Measurements from ENCODE around the gene KRT86.
"Not testable (repeated sequence)": the region's sequence is repeated elsewhere in the genome, so short reads cannot be mapped to it uniquely, and the experiment has no call there.

Gene KRT86

GRCh38 chr12:52251367-52252051 is 22.9 kb upstream of the KRT86 start:
- DNase-seq = no peak

- not testable (repeated sequence) for DNase-seq
Observed at GRCh38 chr12:52252175-52252615, 22.2 kb upstream of the KRT86 start.

GRCh38 chr12:52252728-52253343 is 21.6 kb upstream of the KRT86 start:
- DNase-seq = no peak

GRCh38 chr12:52253391-52254179 is 20.9 kb upstream of the KRT86 start:
- no peak for DNase-seq

- no peak for DNase-seq
Observed at GRCh38 chr12:52254180-52254964, 20.1 kb upstream of the KRT86 start.

GRCh38 chr12:52254965-52255751 is 19.3 kb upstream of the KRT86 start:
- DNase-seq = no peak

GRCh38 chr12:52255926-52256583 is 18.4 kb upstream of the KRT86 start:
- no peak for DNase-seq

GRCh38 chr12:52256584-52256935 is 17.9 kb upstream of the KRT86 start:
- no peak for DNase-seq

- no peak for DNase-seq
Observed at GRCh38 chr12:52257074-52257551, 17.3 kb upstream of the KRT86 start.

GRCh38 chr12:52257922-52258321 is 16.5 kb upstream of the KRT86 start:
- not testable (repeated sequence) for DNase-seq

- no peak for DNase-seq
Observed at GRCh38 chr12:52258335-52258901, 16.0 kb upstream of the KRT86 start.

GRCh38 chr12:52259657-52260243 is 14.7 kb upstream of the KRT86 start:
- DNase-seq = peak in 3 of 56 donors; percentile 10 to 17 (median 10)

GRCh38 chr12:52260361-52261207 is 13.9 kb upstream of the KRT86 start:
- peak in 1 of 56 donors; percentile 47 for DNase-seq

GRCh38 chr12:52261208-52261484 is 13.3 kb upstream of the KRT86 start:
- DNase-seq = no peak

GRCh38 chr12:52262286-52262685 is 12.2 kb upstream of the KRT86 start:
- DNase-seq = no peak

GRCh38 chr12:52263761-52264434 is 10.5 kb upstream of the KRT86 start:
- DNase-seq = no peak

- peak in 2 of 56 donors; percentile 5 to 40 for DNase-seq
Observed at GRCh38 chr12:52264435-52264825, 10.0 kb upstream of the KRT86 start.

- no peak for DNase-seq
Observed at GRCh38 chr12:52266514-52266913, 7.9 kb upstream of the KRT86 start.

Data from nucleus accumbens (tissue), 56 donors.